Lower leg skin (tissue), 3 donors: ENCODE measurements around the gene MCUB.

Experiments
- POLR2A ChIP-seq, 2 donors: fragments of 450-650 bp; IDR thresholded peaks; one replicate each; pipeline ENCODE4 v1.6.1; 2016 to 2017; ENCODE audit warnings: antibody characterized with exemption in 2 of 2, mild to moderate bottlenecking in 1 of 2, moderate library complexity in 1 of 2
- TF ChIP-seq, protein P1 (sequence below), 3 donors: fragments of 450-650 bp; IDR thresholded peaks; one replicate each; pipeline ENCODE4 v1.5.1; 2016; ENCODE audit warnings: antibody characterized with exemption in 3 of 3, mild to moderate bottlenecking in 3 of 3, moderate library complexity in 2 of 3

DNA sequence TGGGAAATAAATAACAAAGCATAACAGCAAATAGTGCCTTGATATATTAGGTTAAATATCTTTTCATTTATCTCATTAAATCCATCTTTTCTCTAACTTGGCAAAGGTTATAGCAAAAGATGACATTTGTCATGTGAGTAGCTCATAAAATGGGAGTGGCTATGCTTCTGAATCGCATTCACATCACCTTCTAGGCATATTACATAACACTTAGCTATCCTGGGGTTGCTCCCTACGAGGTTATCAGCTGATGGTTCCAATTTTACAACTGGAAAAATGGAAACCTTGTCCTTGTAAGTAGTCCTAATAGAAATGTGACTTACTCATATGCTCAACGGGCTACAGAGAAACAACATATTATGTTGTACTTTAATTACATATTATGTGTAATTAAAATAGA, 153.5 kb downstream of the MCUB start:
- TF ChIP-seq, protein P1, sequence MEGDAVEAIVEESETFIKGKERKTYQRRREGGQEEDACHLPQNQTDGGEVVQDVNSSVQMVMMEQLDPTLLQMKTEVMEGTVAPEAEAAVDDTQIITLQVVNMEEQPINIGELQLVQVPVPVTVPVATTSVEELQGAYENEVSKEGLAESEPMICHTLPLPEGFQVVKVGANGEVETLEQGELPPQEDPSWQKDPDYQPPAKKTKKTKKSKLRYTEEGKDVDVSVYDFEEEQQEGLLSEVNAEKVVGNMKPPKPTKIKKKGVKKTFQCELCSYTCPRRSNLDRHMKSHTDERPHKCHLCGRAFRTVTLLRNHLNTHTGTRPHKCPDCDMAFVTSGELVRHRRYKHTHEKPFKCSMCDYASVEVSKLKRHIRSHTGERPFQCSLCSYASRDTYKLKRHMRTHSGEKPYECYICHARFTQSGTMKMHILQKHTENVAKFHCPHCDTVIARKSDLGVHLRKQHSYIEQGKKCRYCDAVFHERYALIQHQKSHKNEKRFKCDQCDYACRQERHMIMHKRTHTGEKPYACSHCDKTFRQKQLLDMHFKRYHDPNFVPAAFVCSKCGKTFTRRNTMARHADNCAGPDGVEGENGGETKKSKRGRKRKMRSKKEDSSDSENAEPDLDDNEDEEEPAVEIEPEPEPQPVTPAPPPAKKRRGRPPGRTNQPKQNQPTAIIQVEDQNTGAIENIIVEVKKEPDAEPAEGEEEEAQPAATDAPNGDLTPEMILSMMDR (IDR thresholded peaks at IDR 0.05): no peak
- no peak for TF ChIP-seq POLR2A (IDR thresholded peaks at IDR 0.05)
